ENCODE measurements around the gene POLA1. TPM values are rescaled to one million over a fixed set of nuclear protein-coding genes. Genes with fewer than 3 reads are reported as not detected.

Gene POLA1
- total and polyA plus RNA-seq, 3 donors from 2014 or later = 5.4 to 15.7 (median 15.0) TPM

DNA sequence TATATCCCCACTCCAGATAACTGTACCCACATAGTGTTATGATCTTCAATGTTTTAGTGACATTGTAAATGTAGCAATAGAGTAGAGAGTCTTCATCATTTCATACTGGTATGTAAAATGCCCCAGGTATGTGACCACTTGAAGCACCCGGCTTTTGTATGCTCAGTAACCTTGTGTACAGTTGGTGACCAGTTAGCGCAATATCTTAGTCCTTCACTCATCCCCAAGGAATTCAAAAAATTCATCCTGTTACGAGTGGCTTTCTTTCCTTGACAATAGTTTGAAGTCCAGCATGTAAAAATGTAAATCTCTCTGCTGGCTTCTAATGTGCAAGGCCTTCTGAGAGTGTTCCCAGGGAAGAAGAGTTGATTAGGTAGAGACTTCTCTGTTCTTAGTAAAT is 176.4 kb downstream of the POLA1 start:
- intact Hi-C loops (cut with DNase I; ENCODE audit: low total_unique reads) = no loop called here
- no peak for DNase-seq
- 64 to 90% methylated on average over 3 of the region's 3 CpGs for WGBS, 2 donors

DNA sequence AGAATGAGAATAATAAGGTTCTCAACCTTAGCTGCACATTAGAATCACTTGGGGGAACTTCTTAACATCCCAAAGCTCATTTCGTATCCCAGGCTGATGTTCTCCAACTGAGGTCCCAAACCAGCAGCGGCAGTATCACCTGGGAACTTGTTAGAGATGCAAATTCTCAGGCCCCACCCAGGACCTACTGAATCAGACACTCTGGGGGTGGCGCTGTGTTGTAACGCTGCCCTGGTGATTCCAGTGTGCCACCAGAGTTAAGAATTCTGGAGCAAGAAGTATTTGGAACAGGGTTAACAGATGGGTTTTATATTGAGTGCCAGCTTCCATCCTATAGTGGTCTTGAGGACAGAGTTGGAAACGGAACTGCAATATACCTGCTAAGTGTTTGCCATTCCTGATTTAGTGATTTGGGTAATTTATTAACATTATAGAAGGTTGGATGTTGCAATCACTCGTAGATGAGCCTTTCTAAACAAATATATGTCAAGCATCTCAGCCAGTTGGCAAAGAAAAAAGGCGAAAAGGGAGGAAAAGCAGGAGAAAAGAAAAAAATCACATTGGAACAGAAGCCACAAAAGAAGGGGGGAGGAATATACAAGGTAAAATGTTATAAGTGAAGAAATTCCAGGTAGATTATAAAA is 181.0 kb downstream of the POLA1 start:
- intact Hi-C loops (cut with DNase I; ENCODE audit: low total_unique reads) = no loop called here
- H3K36me3 ChIP-seq (ENCODE audit: low read depth, missing control alignments) = no peaks in the 10 kb centered on the region
- no peaks in the 10 kb centered on the region for H3K9me3 ChIP-seq
- DNase-seq = no peak
- no peaks in the 10 kb centered on the region for H3K4me1 ChIP-seq
- TF ChIP-seq POLR2A (IDR thresholded peaks at IDR 0.05) (no peak), CTCF (IDR thresholded peaks at IDR 0.05) (no peak)
- no peak overlapping the region for H3K27ac ChIP-seq
- no peak overlapping the region for H3K4me3 ChIP-seq
- no peaks in the 10 kb centered on the region for H3K27me3 ChIP-seq
- 81 to 91% methylated on average over 4 to 7 of the region's 7 CpGs for WGBS, 2 donors

More for the DNA sequence above, 176.4 kb downstream of the POLA1 start:
- TF ChIP-seq CTCF (IDR thresholded peaks at IDR 0.05) (no peak), POLR2A (IDR thresholded peaks at IDR 0.05) (no peak)
- Histone ChIP-seq H3K27ac (no peak overlapping the region), H3K36me3 (ENCODE audit: low read depth, missing control alignments) (no peaks in the 10 kb centered on the region), H3K4me1 (no peaks in the 10 kb centered on the region), H3K4me3 (no peak overlapping the region), H3K27me3 (no peaks in the 10 kb centered on the region), H3K9me3 (no peaks in the 10 kb centered on the region)

DNA sequence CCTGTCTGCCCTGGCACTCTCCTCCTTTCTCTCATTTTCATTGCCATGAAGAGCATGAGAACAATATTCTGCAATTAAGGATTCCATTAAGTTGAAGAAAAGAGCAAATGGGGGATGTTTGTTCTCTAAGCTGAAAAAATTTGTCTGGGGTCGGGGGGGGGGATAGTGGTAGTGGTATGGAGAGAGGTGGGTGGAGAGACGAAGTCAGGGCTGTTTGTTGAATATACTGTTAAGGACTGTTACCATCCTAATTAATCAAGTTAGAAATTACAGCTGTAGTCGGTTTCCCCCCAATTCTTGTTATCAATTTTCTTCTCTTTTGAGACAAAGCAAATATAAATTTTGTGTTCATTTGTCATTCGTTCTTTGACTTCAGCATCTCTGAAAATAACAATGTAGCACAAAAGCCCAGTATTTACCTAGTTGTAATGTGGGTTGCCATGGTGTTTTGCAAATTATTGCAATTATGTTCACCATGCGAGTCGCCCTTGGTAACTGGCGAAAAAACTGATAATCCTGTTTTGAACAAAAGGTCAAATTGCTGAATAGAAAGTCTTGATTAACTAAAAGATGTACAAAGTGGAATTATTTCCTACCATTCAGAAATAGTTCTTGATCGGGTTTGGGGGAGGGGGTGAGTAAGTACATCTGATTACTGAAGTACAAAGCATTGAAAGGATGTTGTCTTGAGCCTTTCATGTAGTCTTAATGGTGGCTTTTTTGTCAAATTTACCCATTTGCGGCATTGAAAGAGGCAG is 183.0 kb downstream of the POLA1 start:
- no peaks in the 10 kb centered on the region for H3K36me3 ChIP-seq (ENCODE audit: low read depth, missing control alignments)
- H3K4me1 ChIP-seq = no peaks in the 10 kb centered on the region
- TF ChIP-seq POLR2A (IDR thresholded peaks at IDR 0.05) (no peak), CTCF (IDR thresholded peaks at IDR 0.05) (no peak)
- intact Hi-C loops (cut with DNase I; ENCODE audit: low total_unique reads) = no loop called here
- peak; percentile 13 for DNase-seq
- no peak overlapping the region for H3K27ac ChIP-seq
- 34 to 52% methylated on average over 9 of the region's 9 CpGs for WGBS, 2 donors
- no peak overlapping the region for H3K4me3 ChIP-seq
- no peaks in the 10 kb centered on the region for H3K9me3 ChIP-seq
- no peaks in the 10 kb centered on the region for H3K27me3 ChIP-seq

GRCh38 chrX:24877288-24877664 is 183.6 kb downstream of the POLA1 start:
- 61 to 62% methylated on average over 2 to 3 of the region's 3 CpGs for WGBS, 2 donors
- intact Hi-C loops (cut with DNase I; ENCODE audit: low total_unique reads) = no loop called here
- Histone ChIP-seq H3K4me1 (no peaks in the 10 kb centered on the region), H3K27ac (no peak overlapping the region), H3K9me3 (no peaks in the 10 kb centered on the region), H3K27me3 (no peaks in the 10 kb centered on the region), H3K36me3 (ENCODE audit: low read depth, missing control alignments) (no peaks in the 10 kb centered on the region), H3K4me3 (no peak overlapping the region)
- no peak for DNase-seq
- no peak for TF ChIP-seq CTCF (IDR thresholded peaks at IDR 0.05)
- TF ChIP-seq POLR2A (IDR thresholded peaks at IDR 0.05) = no peak

All from testis (tissue), 3 donors.